ENCODE results near the gene PARD6B.

DNA sequence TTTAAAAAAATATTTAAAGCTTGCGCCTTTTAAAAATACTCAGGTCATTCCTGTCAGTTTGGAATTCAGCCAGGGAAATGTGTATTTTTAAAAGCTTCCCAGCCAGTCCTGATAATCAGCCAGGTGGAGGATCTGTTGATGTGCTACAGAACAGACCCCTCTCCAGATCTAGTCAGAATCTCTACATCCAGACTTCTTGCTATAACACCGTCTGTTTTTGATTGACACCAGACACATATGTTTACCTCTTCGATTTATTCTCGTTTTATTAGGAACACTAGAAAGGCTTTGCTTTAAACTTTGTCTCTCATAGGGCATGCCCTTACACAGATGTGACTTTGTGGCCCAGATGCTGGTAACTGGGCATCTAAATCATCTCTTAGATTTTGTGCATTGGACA lies 11.7 kb downstream of the PARD6B start:
- TF ChIP-seq, protein P1, sequence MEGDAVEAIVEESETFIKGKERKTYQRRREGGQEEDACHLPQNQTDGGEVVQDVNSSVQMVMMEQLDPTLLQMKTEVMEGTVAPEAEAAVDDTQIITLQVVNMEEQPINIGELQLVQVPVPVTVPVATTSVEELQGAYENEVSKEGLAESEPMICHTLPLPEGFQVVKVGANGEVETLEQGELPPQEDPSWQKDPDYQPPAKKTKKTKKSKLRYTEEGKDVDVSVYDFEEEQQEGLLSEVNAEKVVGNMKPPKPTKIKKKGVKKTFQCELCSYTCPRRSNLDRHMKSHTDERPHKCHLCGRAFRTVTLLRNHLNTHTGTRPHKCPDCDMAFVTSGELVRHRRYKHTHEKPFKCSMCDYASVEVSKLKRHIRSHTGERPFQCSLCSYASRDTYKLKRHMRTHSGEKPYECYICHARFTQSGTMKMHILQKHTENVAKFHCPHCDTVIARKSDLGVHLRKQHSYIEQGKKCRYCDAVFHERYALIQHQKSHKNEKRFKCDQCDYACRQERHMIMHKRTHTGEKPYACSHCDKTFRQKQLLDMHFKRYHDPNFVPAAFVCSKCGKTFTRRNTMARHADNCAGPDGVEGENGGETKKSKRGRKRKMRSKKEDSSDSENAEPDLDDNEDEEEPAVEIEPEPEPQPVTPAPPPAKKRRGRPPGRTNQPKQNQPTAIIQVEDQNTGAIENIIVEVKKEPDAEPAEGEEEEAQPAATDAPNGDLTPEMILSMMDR (IDR thresholded peaks at IDR 0.05 in 2 of 3, conservative IDR thresholded peaks at IDR 0.05 in 1 of 3; ENCODE audit: borderline replicate concordance in 1 of 3, insufficient read depth in 1 of 3, low read depth in 2 of 3, low read length in 2 of 3), result no peak
- TF ChIP-seq ZNF274 (IDR thresholded peaks at IDR 0.05; ENCODE audit: low read depth, low read length), result no peak
- no peak for TF ChIP-seq EGR1 (IDR thresholded peaks at IDR 0.05; ENCODE audit: low read depth)
- TF ChIP-seq, protein P2, sequence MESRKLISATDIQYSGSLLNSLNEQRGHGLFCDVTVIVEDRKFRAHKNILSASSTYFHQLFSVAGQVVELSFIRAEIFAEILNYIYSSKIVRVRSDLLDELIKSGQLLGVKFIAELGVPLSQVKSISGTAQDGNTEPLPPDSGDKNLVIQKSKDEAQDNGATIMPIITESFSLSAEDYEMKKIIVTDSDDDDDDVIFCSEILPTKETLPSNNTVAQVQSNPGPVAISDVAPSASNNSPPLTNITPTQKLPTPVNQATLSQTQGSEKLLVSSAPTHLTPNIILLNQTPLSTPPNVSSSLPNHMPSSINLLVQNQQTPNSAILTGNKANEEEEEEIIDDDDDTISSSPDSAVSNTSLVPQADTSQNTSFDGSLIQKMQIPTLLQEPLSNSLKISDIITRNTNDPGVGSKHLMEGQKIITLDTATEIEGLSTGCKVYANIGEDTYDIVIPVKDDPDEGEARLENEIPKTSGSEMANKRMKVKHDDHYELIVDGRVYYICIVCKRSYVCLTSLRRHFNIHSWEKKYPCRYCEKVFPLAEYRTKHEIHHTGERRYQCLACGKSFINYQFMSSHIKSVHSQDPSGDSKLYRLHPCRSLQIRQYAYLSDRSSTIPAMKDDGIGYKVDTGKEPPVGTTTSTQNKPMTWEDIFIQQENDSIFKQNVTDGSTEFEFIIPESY (IDR thresholded peaks at IDR 0.05; ENCODE audit: extremely low read depth, insufficient replicate concordance, low read length), result no peak
- TF ChIP-seq, protein P3, sequence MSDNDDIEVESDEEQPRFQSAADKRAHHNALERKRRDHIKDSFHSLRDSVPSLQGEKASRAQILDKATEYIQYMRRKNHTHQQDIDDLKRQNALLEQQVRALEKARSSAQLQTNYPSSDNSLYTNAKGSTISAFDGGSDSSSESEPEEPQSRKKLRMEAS (IDR thresholded peaks at IDR 0.05), result no peak
- TF ChIP-seq, protein P4, sequence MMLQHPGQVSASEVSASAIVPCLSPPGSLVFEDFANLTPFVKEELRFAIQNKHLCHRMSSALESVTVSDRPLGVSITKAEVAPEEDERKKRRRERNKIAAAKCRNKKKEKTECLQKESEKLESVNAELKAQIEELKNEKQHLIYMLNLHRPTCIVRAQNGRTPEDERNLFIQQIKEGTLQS (IDR thresholded peaks at IDR 0.05), result no peak
- no peak for TF ChIP-seq ELF1 (IDR thresholded peaks at IDR 0.05; ENCODE audit: borderline replicate concordance, low read depth)
- TF ChIP-seq EZH2phosphoT487 (IDR thresholded peaks at IDR 0.05; ENCODE audit: borderline replicate concordance), result no peak
- no peak for TF ChIP-seq SP1 (IDR thresholded peaks at IDR 0.05; ENCODE audit: low read depth)
- TF ChIP-seq SIN3A (IDR thresholded peaks at IDR 0.05; ENCODE audit: low read depth), result no peak
- TF ChIP-seq POLR2A (IDR thresholded peaks at IDR 0.05; ENCODE audit: borderline replicate concordance, extremely low read depth, insufficient read depth, insufficient read length), result no peak
- TF ChIP-seq FOSL1 (IDR thresholded peaks at IDR 0.05; ENCODE audit: low read depth), result no peak
- TF ChIP-seq, protein P5, sequence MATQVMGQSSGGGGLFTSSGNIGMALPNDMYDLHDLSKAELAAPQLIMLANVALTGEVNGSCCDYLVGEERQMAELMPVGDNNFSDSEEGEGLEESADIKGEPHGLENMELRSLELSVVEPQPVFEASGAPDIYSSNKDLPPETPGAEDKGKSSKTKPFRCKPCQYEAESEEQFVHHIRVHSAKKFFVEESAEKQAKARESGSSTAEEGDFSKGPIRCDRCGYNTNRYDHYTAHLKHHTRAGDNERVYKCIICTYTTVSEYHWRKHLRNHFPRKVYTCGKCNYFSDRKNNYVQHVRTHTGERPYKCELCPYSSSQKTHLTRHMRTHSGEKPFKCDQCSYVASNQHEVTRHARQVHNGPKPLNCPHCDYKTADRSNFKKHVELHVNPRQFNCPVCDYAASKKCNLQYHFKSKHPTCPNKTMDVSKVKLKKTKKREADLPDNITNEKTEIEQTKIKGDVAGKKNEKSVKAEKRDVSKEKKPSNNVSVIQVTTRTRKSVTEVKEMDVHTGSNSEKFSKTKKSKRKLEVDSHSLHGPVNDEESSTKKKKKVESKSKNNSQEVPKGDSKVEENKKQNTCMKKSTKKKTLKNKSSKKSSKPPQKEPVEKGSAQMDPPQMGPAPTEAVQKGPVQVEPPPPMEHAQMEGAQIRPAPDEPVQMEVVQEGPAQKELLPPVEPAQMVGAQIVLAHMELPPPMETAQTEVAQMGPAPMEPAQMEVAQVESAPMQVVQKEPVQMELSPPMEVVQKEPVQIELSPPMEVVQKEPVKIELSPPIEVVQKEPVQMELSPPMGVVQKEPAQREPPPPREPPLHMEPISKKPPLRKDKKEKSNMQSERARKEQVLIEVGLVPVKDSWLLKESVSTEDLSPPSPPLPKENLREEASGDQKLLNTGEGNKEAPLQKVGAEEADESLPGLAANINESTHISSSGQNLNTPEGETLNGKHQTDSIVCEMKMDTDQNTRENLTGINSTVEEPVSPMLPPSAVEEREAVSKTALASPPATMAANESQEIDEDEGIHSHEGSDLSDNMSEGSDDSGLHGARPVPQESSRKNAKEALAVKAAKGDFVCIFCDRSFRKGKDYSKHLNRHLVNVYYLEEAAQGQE (IDR thresholded peaks at IDR 0.05; ENCODE audit: low read depth), result no peak
- TF ChIP-seq CEBPB (IDR thresholded peaks at IDR 0.05; ENCODE audit: low read depth), result no peak

Data from HCT116 (cell line).